HepG2 (cell line): ENCODE measurements around the gene BRPF1. TPM values are rescaled to one million over a fixed set of nuclear protein-coding genes. Genes with fewer than 3 reads are reported as not detected.

Experiments
- ATAC-seq: fragments of 200-7000 bp; cut with Tn5 transposase; 3 replicates; pipeline ENCODE4 v1.9.1; 2020; ENCODE audit warnings: mild to moderate bottlenecking, moderate library complexity
- BruUV-seq: library from RNA; stranded (reverse); fragments of 400-500 nt; replicated peaks from 2 replicates; lab custom pipeline; 2021; lab: Mats Ljungman, UMichigan
- CTCF ChIA-PET: fragments of 300-600 bp; formaldehyde crosslinking; extraction: SDS; loops from one replicate; lab custom pipeline; 2021; ENCODE audit warnings: low total read pairs, inconsistent platforms, low intra/inter-chr PET ratio; lab: Yijun Ruan, JAX
- POLR2A ChIA-PET: fragments of 350-600 bp; sonication (Branson Sonifier 250); formaldehyde crosslinking; loops from one replicate; lab custom pipeline; 2020; ENCODE audit warnings: antibody characterized with exemption, inconsistent platforms; lab: Yijun Ruan, JAX
- DNase-seq: peaks from one replicate; pipeline ENCODE4 v3.0.0-alpha.2; 2015; ENCODE audit warnings: low spot score
- FAIRE-seq: peaks from 3 replicates; lab custom pipeline; 2011; peaks lifted over from hg19 to GRCh38; lab: Jason Lieb, UNC
- H2AFZ ChIP-seq: one replicate; pipeline ENCODE4 v1.6.1; 2011; ENCODE audit warnings: low read length, inconsistent platforms
- H3K27ac ChIP-seq: fragments of 300-600 bp; 3 replicates; pipeline ENCODE4 v1.8.0; 2011; ENCODE audit warnings: mixed run types, mild to moderate bottlenecking, mixed read lengths, low read length, inconsistent platforms; ENCODE audit not compliant: insufficient read depth; ENCODE audit errors: extremely low read length
- H3K27me3 ChIP-seq, 2 experiments: fragments of 200-600 bp in 1 of 2; 2 replicates in 1 of 2; 3 replicates in 1 of 2; pipeline versions ENCODE4 v1.6.0 to v1.8.0; 2011; ENCODE audit warnings: low read length in 2 of 2, mild to moderate bottlenecking in 2 of 2, moderate library complexity in 2 of 2, inconsistent platforms in 1 of 2; ENCODE audit not compliant: insufficient read depth in 2 of 2, control insufficient read depth in 1 of 2
- H3K36me3 ChIP-seq, 2 experiments: fragments of 200-600 bp in 1 of 2; replicated peaks in 1 of 2; 2 replicates in 1 of 2; 3 replicates in 1 of 2; pipeline versions ENCODE4 v1.5.1 to v1.8.0; 2011; ENCODE audit warnings: low read length in 2 of 2, inconsistent platforms in 1 of 2; ENCODE audit not compliant: insufficient read depth in 2 of 2, control insufficient read depth in 1 of 2
- H3K4me1 ChIP-seq: 2 replicates; pipeline ENCODE4 v1.5.1; 2012; ENCODE audit warnings: low read length, inconsistent platforms; ENCODE audit not compliant: insufficient read depth
- H3K4me2 ChIP-seq: 2 replicates; pipeline ENCODE4 v1.6.0; 2011; ENCODE audit warnings: low read depth, low read length, inconsistent platforms
- H3K4me3 ChIP-seq, 3 experiments: fragments of 200-600 bp in 1 of 3; sonication (generic), shearing (Covaris generic) in 1 of 3; replicated peaks in 1 of 3; 2 replicates each; pipeline ENCODE4 v1.5.1; 2011 to 2016; ENCODE audit warnings: low read length in 3 of 3, inconsistent platforms in 2 of 3, low read depth in 2 of 3, mild to moderate bottlenecking in 2 of 3, control low read depth in 1 of 3, mixed read lengths in 1 of 3; ENCODE audit not compliant: insufficient read depth in 1 of 3
- H3K79me2 ChIP-seq: one replicate; pipeline ENCODE4 v1.6.1; 2011; ENCODE audit warnings: low read length, inconsistent platforms; ENCODE audit not compliant: insufficient read depth
- H3K9ac ChIP-seq: 2 replicates; pipeline ENCODE4 v1.6.0; 2011; ENCODE audit warnings: mild to moderate bottlenecking, low read depth, low read length, inconsistent platforms; ENCODE audit not compliant: insufficient read depth
- H3K9me3 ChIP-seq: 2 replicates; pipeline ENCODE4 v1.5.1; 2012; ENCODE audit warnings: mild to moderate bottlenecking, low read length
- H4K20me1 ChIP-seq: 2 replicates; pipeline ENCODE4 v1.6.0; 2011; ENCODE audit warnings: inconsistent platforms, mild to moderate bottlenecking, low read length, moderate library complexity; ENCODE audit not compliant: insufficient read depth
- CHD4 ChIP-seq: fragments of 200-600 bp; sonication (generic); IDR thresholded peaks from 2 replicates; pipeline ENCODE4 v1.7.0; 2017; ENCODE audit warnings: mild to moderate bottlenecking, low read length, borderline replicate concordance
- EHMT2 ChIP-seq: fragments of 200-600 bp; sonication (generic); IDR thresholded peaks from 2 replicates; pipeline ENCODE4 v1.7.0; 2017; ENCODE audit warnings: antibody characterized with exemption, low read depth, low read length, borderline replicate concordance
- FOSL2 ChIP-seq: sonication (generic); formaldehyde crosslinking; IDR thresholded peaks from 2 replicates; pipeline ENCODE4 v1.4.0; 2020; ENCODE audit warnings: missing genetic modification reagents
- GZF1 ChIP-seq: sonication (generic); formaldehyde crosslinking; IDR thresholded peaks from 2 replicates; pipeline ENCODE4 v1.5.1; 2020; ENCODE audit warnings: mild to moderate bottlenecking, missing genetic modification reagents
- KDM1A ChIP-seq: IDR thresholded peaks from 2 replicates; pipeline ENCODE4 v1.6.1; 2016; ENCODE audit warnings: missing compliant biosample characterization
- MIER2 ChIP-seq: IDR thresholded peaks from 2 replicates; pipeline ENCODE4 v1.6.1; 2016; ENCODE audit warnings: missing biosample characterization, missing genetic modification reagents
- MXI1 ChIP-seq: IDR thresholded peaks from 3 replicates; pipeline ENCODE4 v1.6.1; 2012; ENCODE audit warnings: low read depth, low read length, inconsistent platforms, borderline replicate concordance
- NFYC ChIP-seq: IDR thresholded peaks from 2 replicates; pipeline ENCODE4 v1.6.1; 2016; ENCODE audit warnings: missing genetic modification reagents, missing compliant biosample characterization
- POLR2A ChIP-seq, 2 experiments: IDR thresholded peaks; 2 replicates each; pipeline ENCODE4 v1.6.1; 2011; ENCODE audit warnings: low read depth in 2 of 2, low read length in 2 of 2, mild to moderate bottlenecking in 1 of 2, moderate library complexity in 1 of 2; ENCODE audit not compliant: insufficient read depth in 1 of 2
- RAD21 ChIP-seq: fragments of 450-650 bp; formaldehyde crosslinking; IDR thresholded peaks from 2 replicates; pipeline ENCODE4 v1.5.0; 2020; ENCODE audit warnings: mild to moderate bottlenecking
- SALL1 ChIP-seq: sonication (generic); formaldehyde crosslinking; IDR thresholded peaks from 2 replicates; pipeline ENCODE4 v1.8.0; 2022; ENCODE audit warnings: mild to moderate bottlenecking, missing genetic modification reagents
- SAP130 ChIP-seq: IDR thresholded peaks from 2 replicates; pipeline ENCODE4 v1.6.1; 2016; ENCODE audit warnings: low read depth
- SMC3 ChIP-seq: IDR thresholded peaks from 2 replicates; pipeline ENCODE4 v1.6.1; 2011; ENCODE audit warnings: low read length, improper control_type of control experiment
- STAG1 ChIP-seq: sonication (generic); formaldehyde crosslinking; IDR thresholded peaks from 2 replicates; pipeline ENCODE4 v1.4.0; 2020; ENCODE audit warnings: missing genetic modification reagents
- TEAD3 ChIP-seq: optimal IDR thresholded peaks from 2 replicates; pipeline ENCODE3; 2016; ENCODE audit warnings: borderline replicate concordance
- THAP11 ChIP-seq: IDR thresholded peaks from 2 replicates; pipeline ENCODE4 v1.6.1; 2016; ENCODE audit warnings: missing biosample characterization, missing genetic modification reagents
- ZNF121 ChIP-seq: sonication (generic); formaldehyde crosslinking; IDR thresholded peaks from 2 replicates; pipeline ENCODE4 v1.5.0; 2020; ENCODE audit warnings: mild to moderate bottlenecking, missing genetic modification reagents
- ZNF17 ChIP-seq: sonication (generic); formaldehyde crosslinking; IDR thresholded peaks from 2 replicates; pipeline ENCODE4 v1.5.0; 2020; ENCODE audit warnings: mild to moderate bottlenecking, missing genetic modification reagents
- ZNF24 ChIP-seq: fragments of 450-650 bp; IDR thresholded peaks from 2 replicates; pipeline ENCODE4 v1.6.1; 2017; ENCODE audit warnings: antibody characterized with exemption, mild to moderate bottlenecking
- ZNF264 ChIP-seq: sonication (generic); formaldehyde crosslinking; IDR thresholded peaks from 2 replicates; pipeline ENCODE4 v1.4.0; 2020; ENCODE audit warnings: missing genetic modification reagents
- ZNF629 ChIP-seq: sonication (generic); formaldehyde crosslinking; conservative IDR thresholded peaks from 2 replicates; pipeline ENCODE4 v1.5.0; 2020; ENCODE audit warnings: missing genetic modification reagents
- ZNF746 ChIP-seq: sonication (generic); formaldehyde crosslinking; IDR thresholded peaks from 2 replicates; pipeline ENCODE4 v1.8.0; 2022; ENCODE audit warnings: mild to moderate bottlenecking, missing genetic modification reagents
- WGBS: methylation state at CpG from one replicate; pipeline ENCODE4 v1.1.6; 2017; ENCODE audit warnings: low lambda C conversion rate; 5-methylcytosine and 5-hydroxymethylcytosine counted together
- in situ Hi-C: cut with HindIII; loops from 2 replicates; pipeline ENCODE4 v1.10.0; 2017; ENCODE audit warnings: low pct_unique_long_range_greater_than_20kb; ENCODE audit not compliant: extremely low pct_ligation_motif_present
- intact Hi-C: fragments of 100-400 bp; cut with micrococcal nuclease; formaldehyde crosslinking; loops from one replicate; pipeline ENCODE4 v1.10.0; 2022; ENCODE audit not compliant: unreplicated experiment
- polyA plus RNA-seq, 8 experiments: library from polyadenylated mRNA; depleted of rRNA in 3 of 8; stranded (reverse) in 7 of 8; unstranded in 1 of 8; fragments of >200 nt; fragmentation: Illumina TruSeq in 4 of 8; extraction: Trizol in 4 of 8; gene quantifications; 2 replicates each; pipeline versions ENCODE4 v1.2.1 to v1.2.3, GENCODE V29; 2011 to 2016; ENCODE audit warnings: low read depth in 4 of 8, missing spikeins in 1 of 8, mixed read lengths in 1 of 8; ENCODE audit not compliant: insufficient read depth in 1 of 8
- total RNA-seq, 5 experiments: library from RNA; depleted of rRNA; stranded (reverse); fragments of >200 nt; fragmentation: Illumina TruSeq; extraction: Trizol; gene quantifications; 2 replicates each; pipeline ENCODE4 v1.2.3, GENCODE V29; 2016; ENCODE audit warnings: low read depth in 1 of 5
- TF ChIP-seq, protein P1 (sequence below): sonication (generic); formaldehyde crosslinking; IDR thresholded peaks from 2 replicates; pipeline ENCODE4 v1.5.0; 2020; ENCODE audit warnings: mild to moderate bottlenecking, missing genetic modification reagents
- TF ChIP-seq, protein P2 (sequence below): IDR thresholded peaks from 2 replicates; pipeline ENCODE4 v1.6.1; 2016

BRPF1 gene
- total and polyA plus RNA-seq, 2 of the 13 experiments (the other 11 are each of a cell fraction or from before 2014, with no cell fraction given), result 7.3 to 10.0 TPM

- peaks cover 25 to 37% of the 10 kb centered on the region in 2 experiments for H3K36me3 ChIP-seq
- ChIA-PET CTCF (no interaction called here), POLR2A (interaction anchor here (1.2 to 4.0 kb wide), 10 partner anchors 9 to 497 kb away, joined by 4 to 50 read pairs (median 9); partner anchors contain the start of genes ARPC4, BRPF1, CAMK1 and MTMR14)
- in situ Hi-C loops (no loop called here), intact Hi-C loops (no loop called here)
- H3K9me3 ChIP-seq, result no peaks in the 10 kb centered on the region
- peak overlapping the region; percentile 72 for H3K27ac ChIP-seq
- no TSS peak for BruUV-seq
- H3K4me1 ChIP-seq, result peaks cover 19% of the 10 kb centered on the region
- FAIRE-seq, result peak; percentile 81
- H3K4me2 ChIP-seq, result peak overlapping the region; percentile 90
- ATAC-seq, result peak; percentile 55
- H3K27me3 ChIP-seq, result no peaks in the 10 kb centered on the region
- peak overlapping the region; percentile 83 to 93 (median 89) for H3K4me3 ChIP-seq
- H4K20me1 ChIP-seq, result no peaks in the 10 kb centered on the region
- H2AFZ ChIP-seq, result no peak overlapping the region
- H3K79me2 ChIP-seq, result peaks cover 13% of the 10 kb centered on the region
- peak overlapping the region; percentile 72 for H3K9ac ChIP-seq
- WGBS, result 12% methylated on average over 17 of the region's 17 CpGs
- peak; percentile 53 for DNase-seq
- peak; percentile 42; the same call in 1 of the 2 replicates for TF ChIP-seq SAP130
- TF ChIP-seq GZF1 (CRISPR knock-in tag), result no peak
- no peak for TF ChIP-seq NFYC (CRISPR knock-in tag)
- TF ChIP-seq, protein P1, sequence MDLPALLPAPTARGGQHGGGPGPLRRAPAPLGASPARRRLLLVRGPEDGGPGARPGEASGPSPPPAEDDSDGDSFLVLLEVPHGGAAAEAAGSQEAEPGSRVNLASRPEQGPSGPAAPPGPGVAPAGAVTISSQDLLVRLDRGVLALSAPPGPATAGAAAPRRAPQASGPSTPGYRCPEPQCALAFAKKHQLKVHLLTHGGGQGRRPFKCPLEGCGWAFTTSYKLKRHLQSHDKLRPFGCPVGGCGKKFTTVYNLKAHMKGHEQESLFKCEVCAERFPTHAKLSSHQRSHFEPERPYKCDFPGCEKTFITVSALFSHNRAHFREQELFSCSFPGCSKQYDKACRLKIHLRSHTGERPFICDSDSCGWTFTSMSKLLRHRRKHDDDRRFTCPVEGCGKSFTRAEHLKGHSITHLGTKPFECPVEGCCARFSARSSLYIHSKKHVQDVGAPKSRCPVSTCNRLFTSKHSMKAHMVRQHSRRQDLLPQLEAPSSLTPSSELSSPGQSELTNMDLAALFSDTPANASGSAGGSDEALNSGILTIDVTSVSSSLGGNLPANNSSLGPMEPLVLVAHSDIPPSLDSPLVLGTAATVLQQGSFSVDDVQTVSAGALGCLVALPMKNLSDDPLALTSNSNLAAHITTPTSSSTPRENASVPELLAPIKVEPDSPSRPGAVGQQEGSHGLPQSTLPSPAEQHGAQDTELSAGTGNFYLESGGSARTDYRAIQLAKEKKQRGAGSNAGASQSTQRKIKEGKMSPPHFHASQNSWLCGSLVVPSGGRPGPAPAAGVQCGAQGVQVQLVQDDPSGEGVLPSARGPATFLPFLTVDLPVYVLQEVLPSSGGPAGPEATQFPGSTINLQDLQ (CRISPR knock-in tag), result no peak
- TF ChIP-seq, protein P2, sequence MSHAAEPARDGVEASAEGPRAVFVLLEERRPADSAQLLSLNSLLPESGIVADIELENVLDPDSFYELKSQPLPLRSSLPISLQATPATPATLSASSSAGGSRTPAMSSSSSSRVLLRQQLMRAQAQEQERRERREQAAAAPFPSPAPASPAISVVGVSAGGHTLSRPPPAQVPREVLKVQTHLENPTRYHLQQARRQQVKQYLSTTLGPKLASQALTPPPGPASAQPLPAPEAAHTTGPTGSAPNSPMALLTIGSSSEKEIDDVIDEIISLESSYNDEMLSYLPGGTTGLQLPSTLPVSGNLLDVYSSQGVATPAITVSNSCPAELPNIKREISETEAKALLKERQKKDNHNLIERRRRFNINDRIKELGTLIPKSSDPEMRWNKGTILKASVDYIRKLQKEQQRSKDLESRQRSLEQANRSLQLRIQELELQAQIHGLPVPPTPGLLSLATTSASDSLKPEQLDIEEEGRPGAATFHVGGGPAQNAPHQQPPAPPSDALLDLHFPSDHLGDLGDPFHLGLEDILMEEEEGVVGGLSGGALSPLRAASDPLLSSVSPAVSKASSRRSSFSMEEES, result peak; percentile 65; the same call in 1 of the 2 replicates
- peak; percentile 97 for TF ChIP-seq ZNF629 (CRISPR knock-in tag)
- TF ChIP-seq STAG1 (CRISPR knock-in tag), result no peak
- no peak for TF ChIP-seq ZNF17
- no peak for TF ChIP-seq EHMT2
- peak; percentile 85; the same call in 1 of the 2 replicates for TF ChIP-seq ZNF121 (CRISPR knock-in tag)
- no peak for TF ChIP-seq MIER2
- no peak for TF ChIP-seq ZNF746 (CRISPR knock-in tag)
- peak; percentile 29; the same call in 1 of the 3 replicates for TF ChIP-seq MXI1
- peak; percentile 34; the same call in 1 of the 2 replicates for TF ChIP-seq RAD21 (CRISPR knock-in tag)
- no peak for TF ChIP-seq ZNF264 (CRISPR knock-in tag)
- no peak for TF ChIP-seq THAP11
- TF ChIP-seq FOSL2 (CRISPR knock-in tag), result peak; percentile 59
- TF ChIP-seq KDM1A (CRISPR knock-in tag), result peak; percentile 31; the same call in 1 of the 2 replicates
- peak; percentile 29 for TF ChIP-seq TEAD3 (CRISPR knock-in tag)
- TF ChIP-seq ZNF24, result no peak
- peak in 1 of 2 experiments; percentile 38; a peak in 1 of 4 replicates for TF ChIP-seq POLR2A (IDR thresholded peaks at IDR 0.05; ENCODE audit: insufficient read depth in 1 of 2, low read depth in 2 of 2, low read length in 2 of 2)
- peak; percentile 92; the same call in 1 of the 2 replicates for TF ChIP-seq CHD4
- TF ChIP-seq SMC3, result no peak
- no peak for TF ChIP-seq SALL1 (CRISPR knock-in tag)
These were observed 19.2 kb downstream of the BRPF1 start for GRCh38 chr3:9750556-9751411.
